GM20000 (cell line): Measurements from ENCODE around the gene FSTL4.

Source experiments
- DNase-seq: peaks from one replicate; pipeline ENCODE4 v3.0.0; 2012; ENCODE audit warnings: low spot score
- TF ChIP-seq, protein P1 (sequence below): IDR thresholded peaks from 2 replicates; pipeline ENCODE4 v1.5.1; 2012; ENCODE audit warnings: mild to moderate bottlenecking, control low read depth; ENCODE audit errors: extremely low read depth, missing control alignments

The FSTL4 gene

DNA sequence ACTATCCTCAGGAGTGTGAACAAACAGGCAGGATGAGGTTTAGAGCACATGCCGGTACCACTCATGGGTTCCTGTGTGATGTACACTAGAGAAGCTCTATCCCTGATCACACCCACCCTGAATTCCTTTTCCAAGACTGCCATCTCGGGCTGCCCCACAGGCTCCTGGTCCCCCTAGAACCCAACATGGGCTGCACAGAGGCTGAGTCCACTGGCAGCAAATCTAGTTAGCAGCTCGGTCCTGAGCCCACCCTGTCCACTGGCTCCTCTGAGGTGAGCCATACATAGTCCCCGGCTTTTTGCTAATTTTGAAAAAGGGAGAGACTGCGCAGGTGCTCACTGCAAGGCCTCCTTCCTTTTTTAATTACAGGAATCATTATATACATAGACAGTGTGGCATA, 227.0 kb downstream of the FSTL4 start:
- DNase-seq = no peak
- TF ChIP-seq, protein P1, sequence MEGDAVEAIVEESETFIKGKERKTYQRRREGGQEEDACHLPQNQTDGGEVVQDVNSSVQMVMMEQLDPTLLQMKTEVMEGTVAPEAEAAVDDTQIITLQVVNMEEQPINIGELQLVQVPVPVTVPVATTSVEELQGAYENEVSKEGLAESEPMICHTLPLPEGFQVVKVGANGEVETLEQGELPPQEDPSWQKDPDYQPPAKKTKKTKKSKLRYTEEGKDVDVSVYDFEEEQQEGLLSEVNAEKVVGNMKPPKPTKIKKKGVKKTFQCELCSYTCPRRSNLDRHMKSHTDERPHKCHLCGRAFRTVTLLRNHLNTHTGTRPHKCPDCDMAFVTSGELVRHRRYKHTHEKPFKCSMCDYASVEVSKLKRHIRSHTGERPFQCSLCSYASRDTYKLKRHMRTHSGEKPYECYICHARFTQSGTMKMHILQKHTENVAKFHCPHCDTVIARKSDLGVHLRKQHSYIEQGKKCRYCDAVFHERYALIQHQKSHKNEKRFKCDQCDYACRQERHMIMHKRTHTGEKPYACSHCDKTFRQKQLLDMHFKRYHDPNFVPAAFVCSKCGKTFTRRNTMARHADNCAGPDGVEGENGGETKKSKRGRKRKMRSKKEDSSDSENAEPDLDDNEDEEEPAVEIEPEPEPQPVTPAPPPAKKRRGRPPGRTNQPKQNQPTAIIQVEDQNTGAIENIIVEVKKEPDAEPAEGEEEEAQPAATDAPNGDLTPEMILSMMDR = no peak

DNA sequence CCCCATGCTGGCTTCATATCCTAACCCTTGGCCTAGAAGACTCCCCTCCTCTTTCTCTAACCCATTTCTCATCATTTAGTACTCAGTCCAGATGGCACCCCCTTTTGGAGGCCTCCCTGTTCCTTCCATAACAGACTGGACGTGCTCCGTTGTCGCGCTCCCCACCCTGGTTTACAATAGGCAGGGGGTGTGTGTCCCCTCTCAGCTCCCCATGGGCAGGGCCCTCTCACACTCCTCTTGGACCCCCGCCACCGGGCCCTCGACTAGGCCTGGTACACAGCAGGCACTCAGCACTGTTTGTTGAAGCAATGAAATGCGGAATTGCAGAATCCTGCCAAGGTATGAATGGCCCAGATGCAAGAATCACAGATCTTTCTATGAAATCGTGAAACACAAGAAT, 227.4 kb downstream of the FSTL4 start:
- DNase-seq = no peak
- TF ChIP-seq, protein P1 = no peak

DNA sequence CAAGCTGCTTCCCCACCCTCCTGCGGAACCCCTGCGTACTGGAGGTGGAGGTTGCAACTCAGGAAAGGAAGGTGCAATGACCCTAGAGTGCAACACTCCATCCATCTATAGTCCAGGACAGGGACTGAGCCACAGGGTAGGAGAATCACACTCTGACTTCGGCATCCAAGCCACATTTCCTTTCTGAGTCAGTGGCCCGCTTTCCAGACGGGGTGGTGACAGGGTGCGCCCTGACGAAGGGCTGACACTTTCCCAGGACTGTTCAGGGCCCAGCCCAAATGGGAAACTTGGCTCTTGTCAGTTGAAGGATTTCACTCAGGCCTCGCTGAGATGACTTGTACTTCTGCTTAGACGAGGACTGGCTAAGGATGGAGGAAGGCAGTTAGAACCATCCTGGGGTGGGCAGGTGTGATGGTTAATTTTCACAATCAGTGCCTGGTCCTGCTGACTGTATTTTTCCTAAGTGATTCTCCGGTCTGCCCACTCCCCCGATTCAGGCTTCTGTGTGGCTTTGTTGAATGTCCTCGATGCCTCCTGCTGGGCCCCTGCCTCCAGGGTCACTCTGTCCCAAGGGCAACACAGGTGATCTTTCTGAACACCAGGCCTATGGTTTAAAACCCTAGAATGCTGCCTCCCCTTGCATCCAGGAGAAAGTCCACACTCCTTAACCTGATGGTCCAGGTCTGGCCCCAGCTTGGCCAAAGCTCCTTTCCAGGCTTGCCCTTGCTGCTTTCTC, 228.1 kb downstream of the FSTL4 start:
- no peak for DNase-seq

DNA sequence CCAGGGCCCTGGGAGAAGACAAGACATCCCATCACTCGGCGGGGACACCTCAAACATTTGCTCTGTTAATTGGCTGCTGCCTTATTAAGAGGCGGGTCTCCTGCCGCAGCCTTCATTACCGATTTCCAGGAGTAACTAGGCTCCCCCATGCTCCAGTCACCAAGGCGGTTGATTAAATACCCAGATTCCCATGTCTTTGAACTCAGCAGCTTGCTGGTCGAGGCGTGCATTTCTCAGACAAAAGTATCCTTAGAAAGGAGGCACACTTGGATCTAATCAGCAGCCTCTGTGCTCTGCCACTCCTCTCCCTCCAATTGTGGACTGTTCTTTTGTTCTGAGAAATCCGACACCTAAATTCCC, 228.8 kb downstream of the FSTL4 start:
- TF ChIP-seq, protein P1 = no peak
- no peak for DNase-seq

More for the DNA sequence above, 228.1 kb downstream of the FSTL4 start:
- TF ChIP-seq, protein P1 = no peak

DNA sequence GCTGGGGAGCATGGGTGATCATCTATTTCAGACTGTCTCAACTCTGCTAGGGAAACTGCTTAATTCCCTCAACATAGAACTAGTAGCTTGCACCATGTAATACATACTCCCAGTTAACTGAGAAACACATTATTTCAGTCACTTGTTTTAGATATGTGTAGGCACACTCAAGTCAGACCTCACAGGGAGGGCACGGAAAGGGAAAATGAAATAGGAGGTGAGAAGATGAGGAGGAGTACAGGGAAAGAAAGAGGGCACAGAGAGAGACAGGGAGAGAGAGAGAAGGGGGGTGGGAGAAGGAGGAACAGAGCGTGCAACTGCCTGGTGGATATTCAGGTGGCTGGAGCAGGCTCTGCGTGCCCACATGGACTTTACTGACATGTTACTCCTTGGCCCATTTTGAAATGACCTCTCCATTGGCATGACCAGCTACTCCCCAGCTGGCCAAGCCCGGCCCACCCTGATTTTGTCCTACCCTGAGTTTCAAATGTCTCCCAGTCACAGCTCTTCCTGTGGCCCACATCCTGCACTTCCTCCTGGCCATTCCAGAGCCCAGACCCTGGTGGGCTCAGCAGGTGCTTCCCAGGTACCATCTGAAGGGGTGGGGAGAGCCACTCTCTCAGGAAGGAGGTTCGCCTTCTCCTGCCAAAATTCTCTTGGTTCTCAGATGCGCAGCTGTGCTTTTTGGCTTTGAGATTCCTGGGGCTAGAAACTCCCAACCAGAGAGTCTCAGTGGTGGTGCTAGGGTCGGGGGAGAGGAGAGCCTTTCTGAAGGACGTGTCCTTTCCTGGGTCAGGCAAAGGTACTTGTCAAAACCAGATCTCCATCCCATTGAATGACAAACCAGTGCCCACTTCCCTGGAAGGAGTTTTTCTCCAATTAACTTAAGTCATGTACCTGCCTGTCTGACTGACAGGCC, 229.4 kb downstream of the FSTL4 start:
- DNase-seq = no peak
- TF ChIP-seq, protein P1 = no peak

DNA sequence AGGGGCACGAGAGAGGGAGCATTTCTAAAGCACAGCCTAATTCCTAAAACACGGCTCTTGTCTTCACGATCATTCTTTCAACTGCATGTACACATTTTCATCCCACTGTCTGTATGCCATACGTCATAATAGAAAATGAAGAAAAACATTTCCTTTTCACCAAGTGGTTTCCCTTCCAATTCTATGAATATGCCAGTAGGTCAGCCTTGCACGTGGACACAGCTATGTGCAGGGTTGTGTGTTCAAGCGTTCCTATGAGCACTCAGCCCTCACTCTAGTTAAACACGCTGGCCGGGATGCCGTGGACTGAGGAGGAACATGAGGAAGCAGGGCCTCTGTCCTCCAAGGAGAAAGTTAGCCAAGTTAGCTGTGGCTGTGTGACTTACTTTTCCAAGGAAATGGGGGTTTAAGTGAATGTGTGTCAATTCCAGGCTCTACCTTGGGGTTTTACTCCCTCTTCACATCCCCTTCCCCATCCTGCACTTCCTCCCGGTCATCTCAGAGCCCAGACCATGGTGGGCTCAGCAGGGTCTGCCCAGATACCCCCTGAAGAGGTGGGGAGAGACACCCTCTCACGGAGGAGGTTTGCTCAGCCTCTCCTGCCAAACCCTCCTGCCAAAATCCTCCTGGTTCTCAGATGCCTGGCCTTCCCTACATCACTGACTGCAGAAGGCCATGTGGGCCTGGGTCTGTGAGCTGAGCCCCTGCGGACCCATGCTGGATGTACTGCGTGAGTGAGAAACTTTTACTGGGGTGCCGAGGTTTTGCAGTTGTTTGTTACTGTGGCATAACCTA, 230.6 kb downstream of the FSTL4 start:
- DNase-seq = no peak
- TF ChIP-seq, protein P1 = no peak
